Hepatocyte (in vitro differentiated cells): ENCODE results near the gene THTPA. TPM values are rescaled to one million over a fixed set of nuclear protein-coding genes. Genes with fewer than 3 reads are reported as not detected.

Source experiments
- DNase-seq: peaks from one replicate; pipeline ENCODE4 v3.0.0-alpha.2; 2016; ENCODE audit warnings: low spot score
- H2AFZ ChIP-seq: fragments of 200-600 bp; sonication (generic); 2 replicates; pipeline ENCODE4 v1.6.0; 2016; ENCODE audit warnings: antibody characterized with exemption, mild to moderate bottlenecking
- H3K27ac ChIP-seq: fragments of 200-600 bp; sonication (generic); 2 replicates; pipeline ENCODE4 v1.5.1; 2016; ENCODE audit warnings: mild to moderate bottlenecking
- H3K27me3 ChIP-seq: fragments of 200-600 bp; sonication (generic); 2 replicates; pipeline ENCODE4 v1.6.1; 2016
- H3K36me3 ChIP-seq: fragments of 200-600 bp; sonication (generic); replicated peaks from 2 replicates; pipeline ENCODE4 v1.5.1; 2016; ENCODE audit warnings: low read depth; ENCODE audit not compliant: insufficient read depth
- H3K4me1 ChIP-seq: fragments of 200-600 bp; sonication (generic); 2 replicates; pipeline ENCODE4 v1.5.1; 2016; ENCODE audit warnings: mild to moderate bottlenecking, moderate library complexity; ENCODE audit not compliant: insufficient read depth
- H3K4me2 ChIP-seq: fragments of 200-600 bp; sonication (generic); 2 replicates; pipeline ENCODE4 v1.6.0; 2016
- H3K4me3 ChIP-seq: fragments of 200-600 bp; sonication (generic); 2 replicates; pipeline ENCODE4 v1.5.1; 2016; ENCODE audit warnings: mild to moderate bottlenecking
- H3K79me2 ChIP-seq: fragments of 200-600 bp; sonication (generic); 2 replicates; pipeline ENCODE4 v1.6.0; 2017; ENCODE audit warnings: mild to moderate bottlenecking
- H3K9me2 ChIP-seq: fragments of 200-600 bp; sonication (generic); replicated peaks from 2 replicates; pipeline ENCODE4 v1.6.0; 2017; ENCODE audit warnings: mild to moderate bottlenecking; ENCODE audit not compliant: insufficient read depth
- H3K9me3 ChIP-seq: fragments of 200-600 bp; sonication (generic); 2 replicates; pipeline ENCODE4 v1.5.1; 2016; ENCODE audit warnings: low read depth, mild to moderate bottlenecking
- H4K20me1 ChIP-seq: fragments of 200-600 bp; sonication (generic); 2 replicates; pipeline ENCODE4 v1.6.0; 2016; ENCODE audit warnings: mild to moderate bottlenecking; ENCODE audit not compliant: insufficient read depth, poor library complexity, severe bottlenecking
- CTCF ChIP-seq: fragments of 200-600 bp; sonication (generic); IDR thresholded peaks from 2 replicates; pipeline ENCODE4 v1.5.1; 2016; ENCODE audit warnings: antibody characterized with exemption, mild to moderate bottlenecking; ENCODE audit not compliant: poor library complexity
- EZH2 ChIP-seq: fragments of 200-600 bp; sonication (generic); IDR thresholded peaks from 2 replicates; pipeline ENCODE4 v1.6.1; 2016; ENCODE audit warnings: antibody characterized with exemption, mild to moderate bottlenecking, borderline replicate concordance
- EZH2phosphoT487 ChIP-seq: fragments of 200-600 bp; sonication (generic); IDR thresholded peaks from one replicate; pipeline ENCODE4 v1.6.1; 2018; ENCODE audit warnings: antibody characterized with exemption, mild to moderate bottlenecking, low read depth, moderate library complexity; ENCODE audit not compliant: unreplicated experiment, severe bottlenecking
- WGBS: methylation state at CpG from one replicate; pipeline ENCODE4 v1.1.6; 2016; ENCODE audit warnings: low lambda C conversion rate; ENCODE audit errors: missing lambda C conversion rate; 5-methylcytosine and 5-hydroxymethylcytosine counted together
- polyA plus RNA-seq: library from polyadenylated mRNA; unstranded; fragments of >200 nt; fragmentation: Nextera tagmentation; extraction: Ambion mirVana; gene quantifications from 2 replicates; pipeline ENCODE4 v1.2.1, GENCODE V29; 2016
- total RNA-seq: library from RNA; depleted of rRNA; stranded (reverse); fragments of >200 nt; gene quantifications from 2 replicates; pipeline ENCODE4 v1.2.3, GENCODE V29; 2014

Gene THTPA
- total and polyA plus RNA-seq, 2 experiments from 2014 or later, result 13.5 to 15.5 TPM

- Histone ChIP-seq H3K27me3 (peaks cover 14% of the 10 kb centered on the region), H4K20me1 (no peaks in the 10 kb centered on the region), H3K27ac (peak overlapping the region; percentile 92), H3K9me2 (no peaks in the 10 kb centered on the region), H3K4me3 (no peak overlapping the region), H3K9me3 (no peaks in the 10 kb centered on the region), H3K4me1 (peaks cover 16% of the 10 kb centered on the region), H3K79me2 (peaks cover 13% of the 10 kb centered on the region), H3K4me2 (no peak overlapping the region), H2AFZ (no peak overlapping the region), H3K36me3 (no peaks in the 10 kb centered on the region)
- no peak for TF ChIP-seq EZH2
- DNase-seq, result no peak
- WGBS, result 64% methylated on average over 7 of the region's 7 CpGs
Observed at GRCh38 chr14:23569443-23570151, 13.5 kb downstream of the THTPA start.

- Histone ChIP-seq H3K9me2 (no peaks in the 10 kb centered on the region), H2AFZ (no peak overlapping the region), H4K20me1 (no peaks in the 10 kb centered on the region), H3K79me2 (peaks cover 12% of the 10 kb centered on the region), H3K4me1 (peaks cover 16% of the 10 kb centered on the region), H3K4me2 (no peak overlapping the region), H3K27ac (no peak overlapping the region), H3K9me3 (no peaks in the 10 kb centered on the region), H3K36me3 (no peaks in the 10 kb centered on the region), H3K27me3 (peaks cover 28% of the 10 kb centered on the region), H3K4me3 (no peak overlapping the region)
- TF ChIP-seq CTCF (no peak), EZH2 (no peak), EZH2phosphoT487 (no peak)
- 86% methylated on average over 23 of the region's 23 CpGs for WGBS
- peak; percentile 4 for DNase-seq
Observed at GRCh38 chr14:23570806-23571483, 14.9 kb downstream of the THTPA start.

- no peak overlapping the region for H2AFZ ChIP-seq
- DNase-seq, result peak; percentile 4
- H3K4me3 ChIP-seq, result no peak overlapping the region
- no peaks in the 10 kb centered on the region for H3K9me2 ChIP-seq
- H3K9me3 ChIP-seq, result no peaks in the 10 kb centered on the region
- TF ChIP-seq CTCF (no peak), EZH2phosphoT487 (no peak), EZH2 (no peak)
- H3K4me1 ChIP-seq, result peaks cover 17% of the 10 kb centered on the region
- peaks cover 2% of the 10 kb centered on the region for H3K79me2 ChIP-seq
- WGBS, result 85% methylated on average over 13 of the region's 14 CpGs
- H3K4me2 ChIP-seq, result no peak overlapping the region
- H3K27ac ChIP-seq, result no peak overlapping the region
- peaks cover 37% of the 10 kb centered on the region for H3K27me3 ChIP-seq
- H3K36me3 ChIP-seq, result no peaks in the 10 kb centered on the region
- H4K20me1 ChIP-seq, result no peaks in the 10 kb centered on the region
Observed at GRCh38 chr14:23571701-23572523, 15.8 kb downstream of the THTPA start.

GRCh38 chr14:23572524-23572828 lies 16.4 kb downstream of the THTPA start:
- TF ChIP-seq CTCF, result no peak
- TF ChIP-seq EZH2phosphoT487, result no peak
- no peak for TF ChIP-seq EZH2
- Histone ChIP-seq H2AFZ (no peak overlapping the region), H3K4me1 (peaks cover 19% of the 10 kb centered on the region), H3K36me3 (no peaks in the 10 kb centered on the region), H3K27me3 (peaks cover 43% of the 10 kb centered on the region), H3K79me2 (no peaks in the 10 kb centered on the region), H3K4me3 (no peak overlapping the region), H3K27ac (no peak overlapping the region), H3K9me2 (no peaks in the 10 kb centered on the region), H3K9me3 (no peaks in the 10 kb centered on the region), H4K20me1 (no peaks in the 10 kb centered on the region), H3K4me2 (no peak overlapping the region)
- no peak for DNase-seq
- WGBS, result 91% methylated on average over 4 of the region's 4 CpGs
